Measurements from ENCODE around the gene ZNF766.

- no peak for TF ChIP-seq POLR2A (IDR thresholded peaks at IDR 0.05)
- TF ChIP-seq, protein P1, sequence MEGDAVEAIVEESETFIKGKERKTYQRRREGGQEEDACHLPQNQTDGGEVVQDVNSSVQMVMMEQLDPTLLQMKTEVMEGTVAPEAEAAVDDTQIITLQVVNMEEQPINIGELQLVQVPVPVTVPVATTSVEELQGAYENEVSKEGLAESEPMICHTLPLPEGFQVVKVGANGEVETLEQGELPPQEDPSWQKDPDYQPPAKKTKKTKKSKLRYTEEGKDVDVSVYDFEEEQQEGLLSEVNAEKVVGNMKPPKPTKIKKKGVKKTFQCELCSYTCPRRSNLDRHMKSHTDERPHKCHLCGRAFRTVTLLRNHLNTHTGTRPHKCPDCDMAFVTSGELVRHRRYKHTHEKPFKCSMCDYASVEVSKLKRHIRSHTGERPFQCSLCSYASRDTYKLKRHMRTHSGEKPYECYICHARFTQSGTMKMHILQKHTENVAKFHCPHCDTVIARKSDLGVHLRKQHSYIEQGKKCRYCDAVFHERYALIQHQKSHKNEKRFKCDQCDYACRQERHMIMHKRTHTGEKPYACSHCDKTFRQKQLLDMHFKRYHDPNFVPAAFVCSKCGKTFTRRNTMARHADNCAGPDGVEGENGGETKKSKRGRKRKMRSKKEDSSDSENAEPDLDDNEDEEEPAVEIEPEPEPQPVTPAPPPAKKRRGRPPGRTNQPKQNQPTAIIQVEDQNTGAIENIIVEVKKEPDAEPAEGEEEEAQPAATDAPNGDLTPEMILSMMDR (IDR thresholded peaks at IDR 0.05): no peak
- no peak for TF ChIP-seq POLR2AphosphoS5 (IDR thresholded peaks at IDR 0.05)
Measured at GRCh38 chr19:52336791-52337381, 67.5 kb downstream of the ZNF766 start.

All from breast epithelium (tissue), 3 donors.